H1 (cell line): ENCODE measurements around the gene SAE1. TPM values are rescaled to one million over a fixed set of nuclear protein-coding genes. Genes with fewer than 3 reads are reported as not detected.

Experiments used
- CHD1 ChIP-seq: IDR thresholded peaks from 2 replicates; pipeline ENCODE4 v1.6.1; 2012; ENCODE audit warnings: low read depth, low read length, improper control_type of control experiment
- NANOG ChIP-seq: IDR thresholded peaks from 2 replicates; pipeline ENCODE4 v1.6.1; 2011; ENCODE audit warnings: low read length, low read depth, mild to moderate bottlenecking, inconsistent platforms; ENCODE audit not compliant: insufficient read depth, poor library complexity, severe bottlenecking
- polyA plus RNA-seq, 7 experiments: library from polyadenylated mRNA; depleted of rRNA in 3 of 7; stranded (reverse) in 5 of 7; unstranded in 2 of 7; fragments of >200 nt in 5 of 7; fragments of 200-250 nt in 2 of 7; gene quantifications; 1 replicate in 5 of 7; 2 replicates in 1 of 7; 4 replicates in 1 of 7; pipeline versions ENCODE4 v1.2.1 to v1.2.3, GENCODE V29; 2011 to 2013; ENCODE audit warnings: missing spikeins in 2 of 7, mixed read lengths in 2 of 7
- total RNA-seq: library from RNA; stranded (reverse); fragmentation: NEBNext Ultra II Directional; extraction: Animal tissue kit (Norgen Biotek cat#: 25700); gene quantifications from 2 replicates; pipeline ENCODE4 v1.2.1, GENCODE V29; 2021
- TF ChIP-seq, protein P1 (sequence below): fragments of 300-600 bp; sonication (generic); IDR thresholded peaks from 2 replicates; pipeline ENCODE4 v1.7.1; 2012; ENCODE audit warnings: low read length, moderate library complexity, mild to moderate bottlenecking, inconsistent platforms; ENCODE audit not compliant: insufficient replicate concordance
- TF ChIP-seq, protein P2 (sequence below), 3 experiments: IDR thresholded peaks; 1 replicate in 2 of 3; 2 replicates in 1 of 3; pipeline versions ENCODE4 v1.5.1 to v1.6.1; 2011; ENCODE audit warnings: low read length in 3 of 3, mild to moderate bottlenecking in 3 of 3, inconsistent platforms in 2 of 3, low read depth in 1 of 3, moderate library complexity in 1 of 3; ENCODE audit not compliant: insufficient read depth in 1 of 3; ENCODE audit errors: control extremely low read depth in 1 of 3
- TF ChIP-seq, protein P3 (sequence below): IDR thresholded peaks from 2 replicates; pipeline ENCODE4 v1.6.1; 2012; ENCODE audit warnings: low read length, inconsistent platforms

Gene SAE1
- total and polyA plus RNA-seq, 2 of the 8 experiments (the other 6 are each of a cell fraction or from before 2014, with no cell fraction given), result 213 to 268 TPM

DNA sequence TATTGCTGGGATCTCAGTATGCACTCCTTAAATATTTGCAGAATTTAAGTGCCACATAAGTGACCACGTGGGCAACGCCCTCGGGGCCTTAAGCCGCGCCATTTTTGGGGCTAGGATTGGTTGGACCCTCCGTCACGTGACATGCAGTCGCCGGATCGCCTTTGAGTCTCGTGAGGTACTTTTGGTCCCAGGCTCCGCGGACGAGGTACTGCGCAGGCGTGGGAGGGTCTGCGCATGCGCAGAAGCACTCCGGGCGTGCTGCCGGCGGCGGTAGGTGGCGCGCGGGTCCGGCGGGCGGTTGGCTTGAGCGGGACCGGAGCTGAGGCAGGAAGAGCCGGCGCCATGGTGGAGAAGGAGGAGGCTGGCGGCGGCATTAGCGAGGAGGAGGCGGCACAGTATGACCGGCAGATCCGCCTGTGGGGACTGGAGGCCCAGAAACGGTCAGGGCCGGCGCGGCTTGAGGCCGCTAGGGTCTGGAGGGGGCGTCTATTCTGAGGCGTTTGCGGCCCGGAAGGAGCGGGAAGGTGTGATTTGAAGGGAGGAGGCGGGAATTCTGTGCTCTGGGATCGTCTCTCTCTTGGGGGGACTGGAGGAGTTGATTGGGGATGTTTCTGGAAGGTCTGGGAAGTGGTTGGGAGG is at the start of gene SAE1 (continued):
- TF ChIP-seq, protein P1, sequence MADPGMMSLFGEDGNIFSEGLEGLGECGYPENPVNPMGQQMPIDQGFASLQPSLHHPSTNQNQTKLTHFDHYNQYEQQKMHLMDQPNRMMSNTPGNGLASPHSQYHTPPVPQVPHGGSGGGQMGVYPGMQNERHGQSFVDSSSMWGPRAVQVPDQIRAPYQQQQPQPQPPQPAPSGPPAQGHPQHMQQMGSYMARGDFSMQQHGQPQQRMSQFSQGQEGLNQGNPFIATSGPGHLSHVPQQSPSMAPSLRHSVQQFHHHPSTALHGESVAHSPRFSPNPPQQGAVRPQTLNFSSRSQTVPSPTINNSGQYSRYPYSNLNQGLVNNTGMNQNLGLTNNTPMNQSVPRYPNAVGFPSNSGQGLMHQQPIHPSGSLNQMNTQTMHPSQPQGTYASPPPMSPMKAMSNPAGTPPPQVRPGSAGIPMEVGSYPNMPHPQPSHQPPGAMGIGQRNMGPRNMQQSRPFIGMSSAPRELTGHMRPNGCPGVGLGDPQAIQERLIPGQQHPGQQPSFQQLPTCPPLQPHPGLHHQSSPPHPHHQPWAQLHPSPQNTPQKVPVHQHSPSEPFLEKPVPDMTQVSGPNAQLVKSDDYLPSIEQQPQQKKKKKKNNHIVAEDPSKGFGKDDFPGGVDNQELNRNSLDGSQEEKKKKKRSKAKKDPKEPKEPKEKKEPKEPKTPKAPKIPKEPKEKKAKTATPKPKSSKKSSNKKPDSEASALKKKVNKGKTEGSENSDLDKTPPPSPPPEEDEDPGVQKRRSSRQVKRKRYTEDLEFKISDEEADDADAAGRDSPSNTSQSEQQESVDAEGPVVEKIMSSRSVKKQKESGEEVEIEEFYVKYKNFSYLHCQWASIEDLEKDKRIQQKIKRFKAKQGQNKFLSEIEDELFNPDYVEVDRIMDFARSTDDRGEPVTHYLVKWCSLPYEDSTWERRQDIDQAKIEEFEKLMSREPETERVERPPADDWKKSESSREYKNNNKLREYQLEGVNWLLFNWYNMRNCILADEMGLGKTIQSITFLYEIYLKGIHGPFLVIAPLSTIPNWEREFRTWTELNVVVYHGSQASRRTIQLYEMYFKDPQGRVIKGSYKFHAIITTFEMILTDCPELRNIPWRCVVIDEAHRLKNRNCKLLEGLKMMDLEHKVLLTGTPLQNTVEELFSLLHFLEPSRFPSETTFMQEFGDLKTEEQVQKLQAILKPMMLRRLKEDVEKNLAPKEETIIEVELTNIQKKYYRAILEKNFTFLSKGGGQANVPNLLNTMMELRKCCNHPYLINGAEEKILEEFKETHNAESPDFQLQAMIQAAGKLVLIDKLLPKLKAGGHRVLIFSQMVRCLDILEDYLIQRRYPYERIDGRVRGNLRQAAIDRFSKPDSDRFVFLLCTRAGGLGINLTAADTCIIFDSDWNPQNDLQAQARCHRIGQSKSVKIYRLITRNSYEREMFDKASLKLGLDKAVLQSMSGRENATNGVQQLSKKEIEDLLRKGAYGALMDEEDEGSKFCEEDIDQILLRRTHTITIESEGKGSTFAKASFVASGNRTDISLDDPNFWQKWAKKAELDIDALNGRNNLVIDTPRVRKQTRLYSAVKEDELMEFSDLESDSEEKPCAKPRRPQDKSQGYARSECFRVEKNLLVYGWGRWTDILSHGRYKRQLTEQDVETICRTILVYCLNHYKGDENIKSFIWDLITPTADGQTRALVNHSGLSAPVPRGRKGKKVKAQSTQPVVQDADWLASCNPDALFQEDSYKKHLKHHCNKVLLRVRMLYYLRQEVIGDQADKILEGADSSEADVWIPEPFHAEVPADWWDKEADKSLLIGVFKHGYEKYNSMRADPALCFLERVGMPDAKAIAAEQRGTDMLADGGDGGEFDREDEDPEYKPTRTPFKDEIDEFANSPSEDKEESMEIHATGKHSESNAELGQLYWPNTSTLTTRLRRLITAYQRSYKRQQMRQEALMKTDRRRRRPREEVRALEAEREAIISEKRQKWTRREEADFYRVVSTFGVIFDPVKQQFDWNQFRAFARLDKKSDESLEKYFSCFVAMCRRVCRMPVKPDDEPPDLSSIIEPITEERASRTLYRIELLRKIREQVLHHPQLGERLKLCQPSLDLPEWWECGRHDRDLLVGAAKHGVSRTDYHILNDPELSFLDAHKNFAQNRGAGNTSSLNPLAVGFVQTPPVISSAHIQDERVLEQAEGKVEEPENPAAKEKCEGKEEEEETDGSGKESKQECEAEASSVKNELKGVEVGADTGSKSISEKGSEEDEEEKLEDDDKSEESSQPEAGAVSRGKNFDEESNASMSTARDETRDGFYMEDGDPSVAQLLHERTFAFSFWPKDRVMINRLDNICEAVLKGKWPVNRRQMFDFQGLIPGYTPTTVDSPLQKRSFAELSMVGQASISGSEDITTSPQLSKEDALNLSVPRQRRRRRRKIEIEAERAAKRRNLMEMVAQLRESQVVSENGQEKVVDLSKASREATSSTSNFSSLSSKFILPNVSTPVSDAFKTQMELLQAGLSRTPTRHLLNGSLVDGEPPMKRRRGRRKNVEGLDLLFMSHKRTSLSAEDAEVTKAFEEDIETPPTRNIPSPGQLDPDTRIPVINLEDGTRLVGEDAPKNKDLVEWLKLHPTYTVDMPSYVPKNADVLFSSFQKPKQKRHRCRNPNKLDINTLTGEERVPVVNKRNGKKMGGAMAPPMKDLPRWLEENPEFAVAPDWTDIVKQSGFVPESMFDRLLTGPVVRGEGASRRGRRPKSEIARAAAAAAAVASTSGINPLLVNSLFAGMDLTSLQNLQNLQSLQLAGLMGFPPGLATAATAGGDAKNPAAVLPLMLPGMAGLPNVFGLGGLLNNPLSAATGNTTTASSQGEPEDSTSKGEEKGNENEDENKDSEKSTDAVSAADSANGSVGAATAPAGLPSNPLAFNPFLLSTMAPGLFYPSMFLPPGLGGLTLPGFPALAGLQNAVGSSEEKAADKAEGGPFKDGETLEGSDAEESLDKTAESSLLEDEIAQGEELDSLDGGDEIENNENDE, result no peak
- TF ChIP-seq CHD1, result peak; percentile 65; the same call in 1 of the 2 replicates
- TF ChIP-seq, protein P2, sequence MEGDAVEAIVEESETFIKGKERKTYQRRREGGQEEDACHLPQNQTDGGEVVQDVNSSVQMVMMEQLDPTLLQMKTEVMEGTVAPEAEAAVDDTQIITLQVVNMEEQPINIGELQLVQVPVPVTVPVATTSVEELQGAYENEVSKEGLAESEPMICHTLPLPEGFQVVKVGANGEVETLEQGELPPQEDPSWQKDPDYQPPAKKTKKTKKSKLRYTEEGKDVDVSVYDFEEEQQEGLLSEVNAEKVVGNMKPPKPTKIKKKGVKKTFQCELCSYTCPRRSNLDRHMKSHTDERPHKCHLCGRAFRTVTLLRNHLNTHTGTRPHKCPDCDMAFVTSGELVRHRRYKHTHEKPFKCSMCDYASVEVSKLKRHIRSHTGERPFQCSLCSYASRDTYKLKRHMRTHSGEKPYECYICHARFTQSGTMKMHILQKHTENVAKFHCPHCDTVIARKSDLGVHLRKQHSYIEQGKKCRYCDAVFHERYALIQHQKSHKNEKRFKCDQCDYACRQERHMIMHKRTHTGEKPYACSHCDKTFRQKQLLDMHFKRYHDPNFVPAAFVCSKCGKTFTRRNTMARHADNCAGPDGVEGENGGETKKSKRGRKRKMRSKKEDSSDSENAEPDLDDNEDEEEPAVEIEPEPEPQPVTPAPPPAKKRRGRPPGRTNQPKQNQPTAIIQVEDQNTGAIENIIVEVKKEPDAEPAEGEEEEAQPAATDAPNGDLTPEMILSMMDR (IDR thresholded peaks at IDR 0.05; ENCODE audit: control extremely low read depth in 1 of 3, insufficient read depth in 1 of 3, low read depth in 1 of 3, low read length in 3 of 3), result peak; percentile 34 to 63 (median 52); a peak in 3 of 4 replicates
- TF ChIP-seq, protein P3, sequence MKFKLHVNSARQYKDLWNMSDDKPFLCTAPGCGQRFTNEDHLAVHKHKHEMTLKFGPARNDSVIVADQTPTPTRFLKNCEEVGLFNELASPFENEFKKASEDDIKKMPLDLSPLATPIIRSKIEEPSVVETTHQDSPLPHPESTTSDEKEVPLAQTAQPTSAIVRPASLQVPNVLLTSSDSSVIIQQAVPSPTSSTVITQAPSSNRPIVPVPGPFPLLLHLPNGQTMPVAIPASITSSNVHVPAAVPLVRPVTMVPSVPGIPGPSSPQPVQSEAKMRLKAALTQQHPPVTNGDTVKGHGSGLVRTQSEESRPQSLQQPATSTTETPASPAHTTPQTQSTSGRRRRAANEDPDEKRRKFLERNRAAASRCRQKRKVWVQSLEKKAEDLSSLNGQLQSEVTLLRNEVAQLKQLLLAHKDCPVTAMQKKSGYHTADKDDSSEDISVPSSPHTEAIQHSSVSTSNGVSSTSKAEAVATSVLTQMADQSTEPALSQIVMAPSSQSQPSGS, result no peak
- no peak for TF ChIP-seq NANOG
